HCT116 (cell line): ENCODE results near the gene ZNF148. TPM values are rescaled to one million over a fixed set of nuclear protein-coding genes. Genes with fewer than 3 reads are reported as not detected.

ENCODE experiments used
- ATAC-seq: fragments of 200-7000 bp; cut with Tn5 transposase; 2 replicates; pipeline ENCODE4 v1.9.1; 2020; ENCODE audit warnings: mild to moderate bottlenecking, moderate library complexity
- BruUV-seq: library from RNA; stranded (reverse); fragments of 400-500 nt; replicated peaks from 2 replicates; lab custom pipeline; 2021; lab: Mats Ljungman, UMichigan
- CTCF ChIA-PET: fragments of 300-600 bp; sonication (Branson Sonifier 250); formaldehyde crosslinking; loops from one replicate; lab custom pipeline; 2021; ENCODE audit warnings: antibody characterized with exemption; lab: Charles Lee
- POLR2A ChIA-PET: fragments of 300-600, 350-600 bp; sonication (Branson Sonifier 250); formaldehyde crosslinking; loops from one replicate; lab custom pipeline; 2021; ENCODE audit warnings: antibody characterized with exemption; lab: Charles Lee
- RAD21 ChIA-PET, 2 experiments: fragments of 300-600 bp; sonication (Branson Sonifier 250); formaldehyde crosslinking; loops; one replicate each; lab custom pipeline; 2023; ENCODE audit warnings: low total read pairs in 2 of 2; ENCODE audit not compliant: uncharacterized antibody in 2 of 2, unreplicated experiment in 2 of 2, low non-redundant PET in 1 of 2; lab: Charles Lee
- DNase-seq: peaks from one replicate; pipeline ENCODE4 v3.0.0-alpha.2; 2010; ENCODE audit warnings: low read depth, low spot score
- H2AFZ ChIP-seq: fragments of 200-600 bp; shearing (Covaris generic), sonication (generic); 2 replicates; pipeline ENCODE4 v1.6.1; 2017; ENCODE audit warnings: low read depth, mixed run types, mixed read lengths, antibody characterized with exemption, low read length; ENCODE audit not compliant: poor library complexity, severe bottlenecking
- H3K27ac ChIP-seq: 2 replicates; pipeline ENCODE4 v1.5.1; 2012; ENCODE audit warnings: low read depth, low read length
- H3K27me3 ChIP-seq: fragments of 200-600 bp; sonication (generic); 2 replicates; pipeline ENCODE4 v1.6.1; 2016; ENCODE audit warnings: mixed run types, low read length, mixed read lengths; ENCODE audit not compliant: insufficient read depth
- H3K36me3 ChIP-seq, 2 experiments: fragments of 200-500 bp in 1 of 2; fragments of 200-600 bp in 1 of 2; sonication (Bioruptor generic) in 1 of 2; sonication (generic) in 1 of 2; 2 replicates each; pipeline versions ENCODE4 v1.5.1 to v1.6.1; 2014 to 2016; ENCODE audit warnings: low read length in 2 of 2, inconsistent platforms in 1 of 2, mixed read lengths in 1 of 2, mixed run types in 1 of 2; ENCODE audit not compliant: insufficient read depth in 2 of 2, control insufficient read depth in 1 of 2
- H3K4me1 ChIP-seq, 2 experiments: fragments of 200-600 bp in 1 of 2; sonication (generic) in 1 of 2; 2 replicates each; pipeline versions ENCODE4 v1.5.1 to v1.6.1; 2012 to 2017; ENCODE audit warnings: low read length in 2 of 2, inconsistent platforms in 1 of 2, mild to moderate bottlenecking in 1 of 2, mixed read lengths in 1 of 2, mixed run types in 1 of 2, moderate library complexity in 1 of 2; ENCODE audit not compliant: insufficient read depth in 2 of 2, control insufficient read depth in 1 of 2
- H3K4me2 ChIP-seq: fragments of 200-600 bp; sonication (generic); 2 replicates; pipeline ENCODE4 v1.6.1; 2017; ENCODE audit warnings: mixed run types, low read length, mixed read lengths
- H3K4me3 ChIP-seq, 2 experiments: fragments of 200-600 bp in 1 of 2; sonication (generic) in 1 of 2; replicated peaks in 1 of 2; 2 replicates each; pipeline ENCODE4 v1.5.1; 2011 to 2016; ENCODE audit warnings: low read length in 2 of 2, control low read depth in 1 of 2, low read depth in 1 of 2, mild to moderate bottlenecking in 1 of 2, mixed read lengths in 1 of 2, mixed run types in 1 of 2
- H3K79me2 ChIP-seq: fragments of 200-600 bp; sonication (generic); 2 replicates; pipeline ENCODE4 v1.6.1; 2017; ENCODE audit warnings: mild to moderate bottlenecking, mixed run types, low read length, moderate library complexity, mixed read lengths; ENCODE audit not compliant: insufficient read depth
- H3K9ac ChIP-seq: fragments of 200-600 bp; sonication (generic); 2 replicates; pipeline ENCODE4 v1.6.1; 2016; ENCODE audit warnings: low read length, mixed read lengths
- H3K9me2 ChIP-seq: fragments of 200-600 bp; sonication (generic), shearing (Covaris generic); 2 replicates; pipeline ENCODE4 v1.6.1; 2017; ENCODE audit warnings: mixed run types, mild to moderate bottlenecking, moderate library complexity; ENCODE audit not compliant: insufficient read depth
- H3K9me3 ChIP-seq, 2 experiments: fragments of 200-500 bp in 1 of 2; fragments of 200-600 bp in 1 of 2; sonication (Bioruptor generic) in 1 of 2; sonication (generic) in 1 of 2; 2 replicates each; pipeline ENCODE4 v1.6.1; 2014 to 2017; ENCODE audit warnings: low read length in 2 of 2, mixed read lengths in 2 of 2, inconsistent platforms in 1 of 2, low read depth in 1 of 2, mild to moderate bottlenecking in 1 of 2, mixed run types in 1 of 2, moderate library complexity in 1 of 2; ENCODE audit not compliant: control insufficient read depth in 1 of 2, insufficient read depth in 1 of 2
- H4K20me1 ChIP-seq: fragments of 200-600 bp; sonication (generic), shearing (Covaris generic); 2 replicates; pipeline ENCODE4 v1.6.1; 2017; ENCODE audit warnings: mixed run types, mild to moderate bottlenecking, moderate library complexity; ENCODE audit not compliant: insufficient read depth
- CBX3 ChIP-seq: IDR thresholded peaks from 2 replicates; pipeline ENCODE4 v1.6.1; 2012; ENCODE audit warnings: low read depth
- CEBPB ChIP-seq: IDR thresholded peaks from 2 replicates; pipeline ENCODE4 v1.6.1; 2012; ENCODE audit warnings: low read depth
- EGR1 ChIP-seq: IDR thresholded peaks from 2 replicates; pipeline ENCODE4 v1.6.1; 2012; ENCODE audit warnings: low read depth
- ELF1 ChIP-seq: IDR thresholded peaks from 2 replicates; pipeline ENCODE4 v1.6.1; 2012; ENCODE audit warnings: low read depth, borderline replicate concordance
- EZH2phosphoT487 ChIP-seq: fragments of 200-600 bp; IDR thresholded peaks from 2 replicates; pipeline ENCODE4 v1.6.1; 2018; ENCODE audit warnings: antibody characterized with exemption, borderline replicate concordance
- JUND ChIP-seq: IDR thresholded peaks from 2 replicates; pipeline ENCODE4 v1.6.1; 2012
- POLR2AphosphoS5 ChIP-seq: IDR thresholded peaks from 2 replicates; pipeline ENCODE4 v1.6.1; 2011; ENCODE audit warnings: mild to moderate bottlenecking, low read depth, low read length, moderate library complexity
- RAD21 ChIP-seq: IDR thresholded peaks from 2 replicates; pipeline ENCODE4 v1.6.1; 2012; ENCODE audit warnings: low read depth, mild to moderate bottlenecking
- SIN3A ChIP-seq: IDR thresholded peaks from 2 replicates; pipeline ENCODE4 v1.6.1; 2012; ENCODE audit warnings: low read depth
- SRF ChIP-seq: IDR thresholded peaks from 2 replicates; pipeline ENCODE4 v1.6.1; 2012; ENCODE audit warnings: low read depth
- TCF7L2 ChIP-seq: IDR thresholded peaks from 2 replicates; pipeline ENCODE4 v1.7.0; 2011; ENCODE audit warnings: borderline replicate concordance, inconsistent platforms; ENCODE audit not compliant: insufficient read depth, insufficient read length; ENCODE audit errors: extremely low read depth
- YY1 ChIP-seq: IDR thresholded peaks from 2 replicates; pipeline ENCODE4 v1.6.1; 2011; ENCODE audit warnings: low read length, low read depth, moderate library complexity, mild to moderate bottlenecking; ENCODE audit not compliant: insufficient replicate concordance; ENCODE audit errors: extremely low read depth
- ZNF274 ChIP-seq: fragments of 200-500 bp; sonication (Bioruptor generic); IDR thresholded peaks from 2 replicates; pipeline ENCODE4 v1.6.1; 2014; ENCODE audit warnings: mild to moderate bottlenecking, low read depth, low read length, inconsistent platforms
- intact Hi-C: fragments of 100-400 bp; cut with micrococcal nuclease; formaldehyde crosslinking; loops from 2 replicates; pipeline ENCODE4 v1.10.0; 2022
- total RNA-seq: library from RNA; stranded (reverse); gene quantifications from one replicate; pipeline ENCODE4 v1.2.1, GENCODE V29; 2021; ENCODE audit not compliant: unreplicated experiment
- TF ChIP-seq, protein P1 (sequence below): IDR thresholded peaks from 2 replicates; pipeline ENCODE4 v1.6.1; 2012
- TF ChIP-seq, protein P2 (sequence below), 3 experiments: fragments of 200-600 bp in 1 of 3; sonication (generic) in 1 of 3; IDR thresholded peaks in 2 of 3; conservative IDR thresholded peaks in 1 of 3; 2 replicates each; pipeline ENCODE4 v1.5.1; 2012 to 2017; ENCODE audit warnings: low read depth in 2 of 3, low read length in 2 of 3, antibody characterized with exemption in 1 of 3, borderline replicate concordance in 1 of 3, control low read depth in 1 of 3, mild to moderate bottlenecking in 1 of 3, mixed read lengths in 1 of 3, mixed run types in 1 of 3, moderate library complexity in 1 of 3; ENCODE audit not compliant: insufficient read depth in 1 of 3
- TF ChIP-seq, protein P3 (sequence below): IDR thresholded peaks from 2 replicates; pipeline ENCODE4 v1.6.1; 2011; ENCODE audit warnings: mild to moderate bottlenecking, low read length, moderate library complexity; ENCODE audit not compliant: insufficient replicate concordance; ENCODE audit errors: extremely low read depth
- TF ChIP-seq, protein P4 (sequence below): IDR thresholded peaks from 2 replicates; pipeline ENCODE4 v1.6.1; 2012; ENCODE audit warnings: low read depth
- TF ChIP-seq, protein P5 (sequence below): IDR thresholded peaks from 2 replicates; pipeline ENCODE4 v1.6.1; 2012

ZNF148 gene
- total RNA-seq, 1 experiment from 2014 or later = 35.0 TPM

DNA sequence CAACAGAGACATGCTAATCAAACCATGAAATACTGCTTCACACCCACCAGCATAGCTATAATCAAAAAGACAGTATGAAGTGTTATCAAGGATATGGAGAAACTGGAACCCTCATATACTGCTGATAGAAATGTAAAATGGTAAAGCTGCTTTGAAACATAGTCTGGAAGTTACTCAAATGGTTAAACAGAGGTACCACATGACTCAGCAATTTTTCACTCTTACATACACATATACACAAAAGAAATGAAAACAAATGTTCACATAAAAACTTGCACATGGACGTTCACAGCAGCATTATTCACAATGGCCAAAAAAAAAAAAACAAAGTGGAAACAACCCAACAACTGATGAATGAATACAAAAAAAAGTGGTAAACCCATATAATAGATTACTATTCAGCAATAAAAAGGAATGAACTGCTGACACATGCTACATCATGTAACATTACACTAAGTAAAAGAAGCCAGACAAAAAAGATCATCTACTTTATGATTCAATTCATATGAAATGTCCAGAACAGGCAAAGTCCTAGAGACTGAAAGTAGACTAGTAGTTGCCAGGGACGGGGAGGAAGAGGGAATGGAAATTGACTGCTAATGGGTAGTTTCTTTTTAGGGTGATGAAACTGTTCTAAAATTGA lies 23.2 kb downstream of the ZNF148 start:
- Histone ChIP-seq H3K9me2 (no peaks in the 10 kb centered on the region), H3K36me3 (no peaks in the 10 kb centered on the region), H3K4me3 (no peak overlapping the region), H3K4me2 (no peak overlapping the region), H3K9me3 (no peaks in the 10 kb centered on the region), H3K27me3 (no peaks in the 10 kb centered on the region), H3K27ac (no peak overlapping the region), H3K79me2 (peaks cover 100% of the 10 kb centered on the region), H3K4me1 (peaks cover 0 to 4% of the 10 kb centered on the region in 2 experiments; a peak in 1 of 4 replicates), H3K9ac (no peak overlapping the region), H2AFZ (no peak overlapping the region), H4K20me1 (peaks cover 17% of the 10 kb centered on the region; the same call in 1 of the 2 replicates)
- ChIA-PET CTCF (no interaction called here), POLR2A (no interaction called here), RAD21 (no interaction called here)
- intact Hi-C loops = no loop called here
- BruUV-seq = no TSS peak
- TF ChIP-seq, protein P1, sequence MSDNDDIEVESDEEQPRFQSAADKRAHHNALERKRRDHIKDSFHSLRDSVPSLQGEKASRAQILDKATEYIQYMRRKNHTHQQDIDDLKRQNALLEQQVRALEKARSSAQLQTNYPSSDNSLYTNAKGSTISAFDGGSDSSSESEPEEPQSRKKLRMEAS = no peak
- TF ChIP-seq RAD21 = no peak
- TF ChIP-seq SIN3A = no peak
- TF ChIP-seq JUND = no peak
- no peak for TF ChIP-seq CEBPB
- no peak for TF ChIP-seq ELF1
- TF ChIP-seq EZH2phosphoT487 = no peak
- TF ChIP-seq CBX3 = no peak
- no peak for TF ChIP-seq SRF
- TF ChIP-seq, protein P2, sequence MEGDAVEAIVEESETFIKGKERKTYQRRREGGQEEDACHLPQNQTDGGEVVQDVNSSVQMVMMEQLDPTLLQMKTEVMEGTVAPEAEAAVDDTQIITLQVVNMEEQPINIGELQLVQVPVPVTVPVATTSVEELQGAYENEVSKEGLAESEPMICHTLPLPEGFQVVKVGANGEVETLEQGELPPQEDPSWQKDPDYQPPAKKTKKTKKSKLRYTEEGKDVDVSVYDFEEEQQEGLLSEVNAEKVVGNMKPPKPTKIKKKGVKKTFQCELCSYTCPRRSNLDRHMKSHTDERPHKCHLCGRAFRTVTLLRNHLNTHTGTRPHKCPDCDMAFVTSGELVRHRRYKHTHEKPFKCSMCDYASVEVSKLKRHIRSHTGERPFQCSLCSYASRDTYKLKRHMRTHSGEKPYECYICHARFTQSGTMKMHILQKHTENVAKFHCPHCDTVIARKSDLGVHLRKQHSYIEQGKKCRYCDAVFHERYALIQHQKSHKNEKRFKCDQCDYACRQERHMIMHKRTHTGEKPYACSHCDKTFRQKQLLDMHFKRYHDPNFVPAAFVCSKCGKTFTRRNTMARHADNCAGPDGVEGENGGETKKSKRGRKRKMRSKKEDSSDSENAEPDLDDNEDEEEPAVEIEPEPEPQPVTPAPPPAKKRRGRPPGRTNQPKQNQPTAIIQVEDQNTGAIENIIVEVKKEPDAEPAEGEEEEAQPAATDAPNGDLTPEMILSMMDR (IDR thresholded peaks at IDR 0.05 in 2 of 3, conservative IDR thresholded peaks at IDR 0.05 in 1 of 3; ENCODE audit: borderline replicate concordance in 1 of 3, insufficient read depth in 1 of 3, low read depth in 2 of 3, low read length in 2 of 3) = no peak
- TF ChIP-seq POLR2AphosphoS5 = no peak
- TF ChIP-seq YY1 = no peak
- TF ChIP-seq, protein P3, sequence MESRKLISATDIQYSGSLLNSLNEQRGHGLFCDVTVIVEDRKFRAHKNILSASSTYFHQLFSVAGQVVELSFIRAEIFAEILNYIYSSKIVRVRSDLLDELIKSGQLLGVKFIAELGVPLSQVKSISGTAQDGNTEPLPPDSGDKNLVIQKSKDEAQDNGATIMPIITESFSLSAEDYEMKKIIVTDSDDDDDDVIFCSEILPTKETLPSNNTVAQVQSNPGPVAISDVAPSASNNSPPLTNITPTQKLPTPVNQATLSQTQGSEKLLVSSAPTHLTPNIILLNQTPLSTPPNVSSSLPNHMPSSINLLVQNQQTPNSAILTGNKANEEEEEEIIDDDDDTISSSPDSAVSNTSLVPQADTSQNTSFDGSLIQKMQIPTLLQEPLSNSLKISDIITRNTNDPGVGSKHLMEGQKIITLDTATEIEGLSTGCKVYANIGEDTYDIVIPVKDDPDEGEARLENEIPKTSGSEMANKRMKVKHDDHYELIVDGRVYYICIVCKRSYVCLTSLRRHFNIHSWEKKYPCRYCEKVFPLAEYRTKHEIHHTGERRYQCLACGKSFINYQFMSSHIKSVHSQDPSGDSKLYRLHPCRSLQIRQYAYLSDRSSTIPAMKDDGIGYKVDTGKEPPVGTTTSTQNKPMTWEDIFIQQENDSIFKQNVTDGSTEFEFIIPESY = no peak
- TF ChIP-seq, protein P4, sequence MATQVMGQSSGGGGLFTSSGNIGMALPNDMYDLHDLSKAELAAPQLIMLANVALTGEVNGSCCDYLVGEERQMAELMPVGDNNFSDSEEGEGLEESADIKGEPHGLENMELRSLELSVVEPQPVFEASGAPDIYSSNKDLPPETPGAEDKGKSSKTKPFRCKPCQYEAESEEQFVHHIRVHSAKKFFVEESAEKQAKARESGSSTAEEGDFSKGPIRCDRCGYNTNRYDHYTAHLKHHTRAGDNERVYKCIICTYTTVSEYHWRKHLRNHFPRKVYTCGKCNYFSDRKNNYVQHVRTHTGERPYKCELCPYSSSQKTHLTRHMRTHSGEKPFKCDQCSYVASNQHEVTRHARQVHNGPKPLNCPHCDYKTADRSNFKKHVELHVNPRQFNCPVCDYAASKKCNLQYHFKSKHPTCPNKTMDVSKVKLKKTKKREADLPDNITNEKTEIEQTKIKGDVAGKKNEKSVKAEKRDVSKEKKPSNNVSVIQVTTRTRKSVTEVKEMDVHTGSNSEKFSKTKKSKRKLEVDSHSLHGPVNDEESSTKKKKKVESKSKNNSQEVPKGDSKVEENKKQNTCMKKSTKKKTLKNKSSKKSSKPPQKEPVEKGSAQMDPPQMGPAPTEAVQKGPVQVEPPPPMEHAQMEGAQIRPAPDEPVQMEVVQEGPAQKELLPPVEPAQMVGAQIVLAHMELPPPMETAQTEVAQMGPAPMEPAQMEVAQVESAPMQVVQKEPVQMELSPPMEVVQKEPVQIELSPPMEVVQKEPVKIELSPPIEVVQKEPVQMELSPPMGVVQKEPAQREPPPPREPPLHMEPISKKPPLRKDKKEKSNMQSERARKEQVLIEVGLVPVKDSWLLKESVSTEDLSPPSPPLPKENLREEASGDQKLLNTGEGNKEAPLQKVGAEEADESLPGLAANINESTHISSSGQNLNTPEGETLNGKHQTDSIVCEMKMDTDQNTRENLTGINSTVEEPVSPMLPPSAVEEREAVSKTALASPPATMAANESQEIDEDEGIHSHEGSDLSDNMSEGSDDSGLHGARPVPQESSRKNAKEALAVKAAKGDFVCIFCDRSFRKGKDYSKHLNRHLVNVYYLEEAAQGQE = no peak
- TF ChIP-seq TCF7L2 = no peak
- no peak for TF ChIP-seq EGR1
- TF ChIP-seq ZNF274 = no peak
- TF ChIP-seq, protein P5, sequence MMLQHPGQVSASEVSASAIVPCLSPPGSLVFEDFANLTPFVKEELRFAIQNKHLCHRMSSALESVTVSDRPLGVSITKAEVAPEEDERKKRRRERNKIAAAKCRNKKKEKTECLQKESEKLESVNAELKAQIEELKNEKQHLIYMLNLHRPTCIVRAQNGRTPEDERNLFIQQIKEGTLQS = no peak
- DNase-seq (no peak), ATAC-seq (no peak)
